HG03354 (cell line): ENCODE data around the gene TOMM40.

Experiments
- ATAC-seq: cut with Tn5 transposase; IDR thresholded peaks from one replicate; pipeline ENCODE4 v1.9.1; 2021; ENCODE audit warnings: mild to moderate bottlenecking; ENCODE audit not compliant: unreplicated experiment, poor library complexity, severe bottlenecking

The TOMM40 gene

GRCh38 chr19:44924243-44924725 is 33.2 kb downstream of the TOMM40 start:
- ATAC-seq = no peak

- ATAC-seq = no peak
These were observed 34.2 kb downstream of the TOMM40 start for GRCh38 chr19:44925114-44925891.

- ATAC-seq = peak; percentile 8
These were observed 35.4 kb downstream of the TOMM40 start for GRCh38 chr19:44926245-44927077.

DNA sequence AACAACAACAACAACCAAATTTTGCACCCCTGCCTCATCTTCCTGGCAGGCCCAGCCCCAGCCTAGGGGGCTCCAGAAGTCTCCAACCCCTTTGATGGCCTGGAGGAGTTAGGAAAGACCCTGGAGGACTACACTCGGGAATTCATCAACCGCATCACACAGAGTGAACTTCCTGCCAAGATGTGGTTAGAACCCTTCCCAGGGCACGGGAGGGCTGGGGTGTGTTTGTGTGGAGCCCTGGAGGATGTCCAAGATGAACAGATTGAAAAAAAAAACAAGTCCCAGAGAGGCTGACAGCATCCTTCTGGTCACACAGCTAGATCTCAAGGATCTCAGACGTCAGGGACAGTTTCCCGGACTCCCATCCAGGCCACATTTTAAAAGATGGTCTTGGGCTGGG is 36.7 kb downstream of the TOMM40 start:
- ATAC-seq = no peak

DNA sequence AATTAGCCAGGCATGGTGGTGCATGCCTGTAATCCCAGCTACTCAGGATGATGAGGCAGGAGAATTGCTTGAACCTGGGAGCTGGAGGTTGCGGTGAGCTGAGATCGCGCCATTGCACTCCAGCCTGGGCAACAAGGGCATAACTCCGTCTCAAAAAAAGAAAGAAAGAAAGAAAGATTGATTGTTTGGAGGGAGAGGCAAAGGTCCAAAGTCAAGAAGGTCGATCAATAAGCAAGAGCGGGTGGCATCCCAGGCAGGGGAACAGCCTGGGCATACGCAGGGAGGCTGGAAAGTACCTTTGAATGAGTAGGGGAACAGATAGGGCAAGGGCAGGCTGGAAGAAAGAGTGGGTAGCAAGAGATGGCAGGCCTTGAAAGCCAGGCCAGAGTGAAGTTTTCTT is 39.0 kb downstream of the TOMM40 start:
- ATAC-seq = no peak

DNA sequence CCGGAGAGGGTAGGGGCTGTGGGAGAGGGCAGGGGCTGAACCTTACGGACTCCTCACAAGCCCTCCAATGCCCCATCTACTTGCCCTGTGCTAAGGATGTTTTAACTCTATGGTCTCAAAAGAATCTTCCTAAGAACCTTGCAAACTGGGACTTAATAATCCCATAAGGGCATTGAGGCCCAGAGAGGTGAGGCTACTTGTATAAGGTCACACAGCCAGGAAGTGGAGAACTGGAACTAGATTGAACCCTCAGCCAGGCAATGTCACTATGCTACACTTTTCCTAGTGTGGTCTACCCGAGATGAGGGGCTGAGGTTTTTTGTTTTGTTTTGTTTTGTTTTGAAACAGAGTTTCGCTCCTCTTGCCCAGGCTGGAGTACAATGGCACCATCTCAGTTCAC is 40.5 kb downstream of the TOMM40 start:
- no peak for ATAC-seq

- ATAC-seq = no peak
These were observed 48.6 kb downstream of the TOMM40 start for GRCh38 chr19:44939668-44940067.

DNA sequence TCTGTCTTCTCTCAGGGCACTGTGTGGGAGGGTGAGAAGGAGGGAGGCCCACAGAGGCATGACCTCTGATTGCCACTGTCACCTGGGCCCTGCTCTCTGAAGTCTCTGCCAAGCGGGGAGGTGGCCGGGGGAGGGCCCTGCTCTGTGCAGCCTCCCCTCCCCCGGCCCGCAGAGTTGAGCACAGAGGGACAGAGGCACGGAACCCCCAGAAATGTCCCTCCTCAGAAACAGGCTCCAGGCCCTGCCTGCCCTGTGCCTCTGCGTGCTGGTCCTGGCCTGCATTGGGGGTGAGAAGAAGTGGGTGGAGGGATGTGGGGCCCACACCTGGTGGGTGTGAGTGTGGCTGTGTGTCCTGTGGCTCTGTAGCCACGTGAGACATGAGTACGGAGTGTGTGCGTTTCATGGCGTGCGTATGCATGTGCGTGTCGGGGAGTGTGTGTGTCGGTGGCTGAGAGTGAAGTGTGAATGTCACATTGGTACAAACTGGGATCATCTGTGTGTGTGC is 51.1 kb downstream of the TOMM40 start, which contains the start of gene APOC4:
APOC4 (plus strand) TSS at position 171 of the 505 bp plus-strand sequence; CDS start at position 212, 41 bp downstream.
- ATAC-seq = no peak

- ATAC-seq = no peak
These were observed 52.8 kb downstream of the TOMM40 start for GRCh38 chr19:44943801-44944249.

DNA sequence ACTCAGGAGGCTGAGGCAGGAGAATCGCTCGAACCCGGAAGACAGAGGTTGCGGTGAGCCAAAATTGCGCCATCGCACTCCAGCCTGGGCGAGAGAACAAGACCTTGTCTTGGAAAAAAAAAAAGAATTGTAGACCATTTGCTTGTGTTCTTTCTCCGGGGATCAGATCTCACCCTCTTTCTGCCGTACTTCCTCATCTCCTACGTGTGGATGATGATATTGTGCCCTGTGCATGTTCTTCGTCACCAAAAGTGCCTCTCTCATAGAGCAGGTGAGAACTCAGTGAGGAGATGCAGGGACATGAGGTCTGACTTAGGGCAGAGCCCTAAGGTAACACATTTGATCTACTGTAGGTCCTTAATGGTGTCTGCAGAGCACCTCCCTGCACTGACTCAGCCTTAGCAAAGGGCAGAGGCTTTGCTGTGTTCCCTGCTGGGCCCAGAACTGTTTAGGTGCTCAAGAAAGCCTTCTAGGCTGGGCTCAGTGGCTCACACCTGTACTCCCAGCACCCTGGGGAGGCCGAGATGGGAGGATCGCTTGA is 56.1 kb downstream of the TOMM40 start:
- ATAC-seq = no peak

DNA sequence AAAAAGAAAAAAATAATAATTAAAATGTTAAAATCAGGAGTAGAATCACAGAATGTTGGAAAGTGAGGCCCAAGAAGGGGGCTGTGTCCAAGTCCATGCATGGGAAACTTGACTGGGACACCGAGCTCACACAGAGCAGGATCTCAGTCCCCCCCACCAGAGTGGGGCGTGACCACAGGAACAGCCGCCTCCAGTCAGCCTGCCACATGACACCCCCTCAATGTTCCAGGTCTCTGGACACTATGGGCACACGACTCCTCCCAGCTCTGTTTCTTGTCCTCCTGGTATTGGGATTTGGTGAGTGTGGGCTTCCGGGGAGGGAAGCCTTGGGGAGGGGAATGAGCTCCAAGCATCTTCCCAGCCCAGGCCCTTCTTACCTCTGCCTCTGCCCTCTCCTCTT is 57.2 kb downstream of the TOMM40 start:
- ATAC-seq = no peak

DNA sequence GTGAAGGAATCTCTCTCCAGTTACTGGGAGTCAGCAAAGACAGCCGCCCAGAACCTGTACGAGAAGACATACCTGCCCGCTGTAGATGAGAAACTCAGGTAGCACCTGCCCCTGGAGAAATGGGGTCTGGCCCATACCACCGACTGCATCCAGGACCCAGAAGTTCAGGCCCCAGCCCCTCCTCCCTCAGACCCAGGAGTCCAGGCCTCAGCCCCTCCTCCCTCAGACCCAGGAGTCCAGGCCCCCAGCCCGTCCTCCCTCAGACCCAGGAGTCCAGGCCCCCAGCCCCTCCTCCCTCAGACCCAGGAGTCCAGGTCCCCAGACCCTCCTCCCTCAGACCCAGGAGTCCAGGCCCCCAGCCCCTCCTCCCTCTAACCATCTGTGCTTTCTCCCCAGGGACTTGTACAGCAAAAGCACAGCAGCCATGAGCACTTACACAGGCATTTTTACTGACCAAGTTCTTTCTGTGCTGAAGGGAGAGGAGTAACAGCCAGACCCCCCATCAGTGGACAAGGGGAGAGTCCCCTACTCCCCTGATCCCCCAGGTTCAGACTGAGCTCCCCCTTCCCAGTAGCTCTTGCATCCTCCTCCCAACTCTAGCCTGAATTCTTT is 57.8 kb downstream of the TOMM40 start:
- no peak for ATAC-seq

GRCh38 chr19:44949550-44949949 is 58.5 kb downstream of the TOMM40 start:
- no peak for ATAC-seq

DNA sequence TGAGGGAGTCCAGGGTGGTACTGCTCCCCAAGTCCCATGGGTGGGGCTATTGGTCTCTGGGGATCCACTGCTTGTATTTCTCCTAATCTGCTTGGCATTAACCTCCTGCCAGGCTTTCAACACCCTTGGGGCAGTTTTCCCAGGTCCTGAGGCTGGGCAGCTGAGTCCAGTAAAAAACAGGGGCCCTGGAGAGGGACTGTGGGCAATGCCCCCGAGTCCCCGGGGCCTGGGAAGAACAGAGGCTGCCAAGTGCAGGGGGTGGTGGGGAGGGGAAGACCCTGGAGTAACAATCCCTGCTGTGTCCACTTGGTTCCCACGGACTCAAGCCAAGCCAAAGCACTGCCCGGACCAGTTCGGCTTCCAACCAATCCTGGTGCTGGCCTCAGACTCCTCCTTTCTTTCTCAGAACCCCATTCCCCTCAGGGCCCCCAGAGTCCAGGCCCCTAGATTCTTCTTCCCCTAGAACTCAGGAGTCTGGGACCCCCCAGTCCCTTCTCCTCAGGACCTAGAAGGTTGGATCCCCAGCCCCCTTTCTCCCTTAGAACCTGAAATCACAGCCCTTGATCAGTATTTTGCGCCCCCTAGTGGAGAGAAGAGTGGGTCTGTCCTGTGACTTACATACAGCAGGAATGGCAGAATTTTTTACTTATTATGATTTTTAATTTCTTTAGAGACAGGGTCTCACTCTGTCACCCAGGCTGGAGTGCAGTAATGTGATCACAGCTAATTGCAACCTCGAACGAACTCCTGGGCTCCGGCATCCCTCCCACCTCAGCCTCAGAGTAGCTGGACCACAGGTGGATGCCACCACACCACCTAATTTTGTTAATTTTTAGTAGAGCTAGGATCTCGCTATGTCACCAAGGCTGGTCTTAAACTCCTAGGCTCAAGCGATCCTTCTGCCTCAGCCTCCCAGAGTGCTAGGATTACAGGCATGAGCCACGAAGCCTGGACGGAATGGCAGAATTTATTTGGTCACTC is 60.4 kb downstream of the TOMM40 start:
- no peak for ATAC-seq
